Measurements from ENCODE around the gene RNASE11. TPM values are rescaled to one million over a fixed set of nuclear protein-coding genes. Genes with fewer than 3 reads are reported as not detected.
"Not testable (repeated sequence)": the region's sequence is repeated elsewhere in the genome, so short reads cannot be mapped to it uniquely, and the experiment has no call there.

The RNASE11 gene
- total RNA-seq, result not detected in 2 replicates

DNA sequence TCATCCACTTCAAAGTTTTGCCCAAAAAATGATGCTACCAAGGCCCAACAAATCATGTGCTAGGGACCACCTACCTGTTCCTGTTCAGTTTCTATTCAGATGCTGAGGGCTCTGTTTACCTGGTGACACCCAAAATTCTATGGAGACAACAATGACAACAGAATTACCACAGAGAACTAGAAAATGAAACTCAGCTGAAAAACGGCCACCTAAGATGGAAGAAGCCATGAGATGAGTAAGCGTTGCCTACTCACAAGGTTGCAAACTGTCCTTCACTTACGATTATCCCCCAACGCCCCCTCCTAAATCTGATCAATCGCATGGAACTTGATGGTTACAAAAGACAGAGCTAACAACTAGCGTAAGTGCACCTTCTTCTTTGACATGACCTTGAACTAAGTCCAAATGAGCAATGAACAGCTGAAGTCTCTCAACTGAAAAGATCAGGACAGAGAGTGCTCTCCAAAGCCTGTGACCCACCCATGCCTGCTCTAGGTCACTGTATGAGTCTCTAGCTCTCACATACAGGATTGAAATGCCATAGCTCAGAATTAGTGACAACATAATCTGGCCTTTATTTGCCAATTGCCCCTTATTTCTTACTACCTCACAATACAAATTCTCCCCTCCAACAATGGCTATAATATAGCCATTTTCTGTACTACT lies at the start of gene RNASE11:
TSS of gene RNASE11 (minus strand) at position 513 of the 666 bp plus-strand sequence.
- no peak for DNase-seq (ENCODE audit: low read depth)

- peak; percentile 59 for DNase-seq (ENCODE audit: low read depth)
These were observed 45.3 kb upstream of the RNASE11 start for GRCh38 chr14:20632831-20633691.

DNA sequence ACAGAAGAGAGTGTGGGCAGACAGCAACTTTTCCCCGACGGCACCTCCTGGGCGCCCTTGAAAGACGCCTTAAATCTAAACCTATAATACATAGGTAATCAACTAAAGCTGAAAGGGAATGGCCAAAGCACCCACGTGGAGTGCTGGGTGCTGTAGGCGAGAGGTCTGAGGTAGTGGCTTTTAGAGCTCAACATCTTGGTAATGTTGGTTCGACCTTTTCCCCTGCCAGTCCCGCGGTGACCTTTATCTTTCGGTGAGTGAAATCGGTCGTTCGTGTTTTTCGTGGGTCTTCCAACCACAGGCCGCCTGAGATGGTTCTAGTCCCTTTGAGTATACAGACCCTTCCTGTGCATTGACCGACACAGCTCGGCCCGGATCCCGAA lies 44.6 kb upstream of the RNASE11 start:
- no peak for DNase-seq (ENCODE audit: low read depth)

DNA sequence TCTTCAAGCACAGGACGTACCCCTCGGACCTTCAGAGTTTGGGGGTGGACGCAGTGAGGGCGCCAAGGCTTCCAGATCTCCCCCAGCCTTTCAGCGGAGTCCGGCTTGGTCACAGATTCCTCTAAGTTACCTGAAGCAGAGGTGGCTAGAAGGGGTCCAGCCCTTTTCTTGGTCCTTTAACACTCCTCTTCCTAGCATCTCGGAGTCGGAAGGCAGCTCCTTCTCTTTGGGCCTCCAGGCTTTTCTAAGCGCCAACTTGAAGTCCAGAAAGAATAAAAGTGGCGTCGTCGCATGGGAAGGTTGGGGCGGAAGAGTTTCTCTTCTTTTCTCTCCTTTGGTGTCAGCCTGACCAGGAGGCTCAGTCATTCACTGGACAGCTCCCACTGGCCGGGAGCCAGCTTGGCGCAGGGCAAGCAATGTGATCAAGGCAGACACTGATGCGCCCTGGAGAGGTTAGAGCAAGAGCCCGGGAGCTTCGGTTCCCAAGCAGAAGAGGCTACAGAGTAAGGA lies 44.1 kb upstream of the RNASE11 start:
- DNase-seq (ENCODE audit: low read depth), result peak; percentile 46

GRCh38 chr14:20631023-20631879 lies 43.5 kb upstream of the RNASE11 start:
- peak; percentile 42 for DNase-seq (ENCODE audit: low read depth)

GRCh38 chr14:20630340-20631022 lies 42.7 kb upstream of the RNASE11 start:
- peak; percentile 47 for DNase-seq (ENCODE audit: low read depth)

DNA sequence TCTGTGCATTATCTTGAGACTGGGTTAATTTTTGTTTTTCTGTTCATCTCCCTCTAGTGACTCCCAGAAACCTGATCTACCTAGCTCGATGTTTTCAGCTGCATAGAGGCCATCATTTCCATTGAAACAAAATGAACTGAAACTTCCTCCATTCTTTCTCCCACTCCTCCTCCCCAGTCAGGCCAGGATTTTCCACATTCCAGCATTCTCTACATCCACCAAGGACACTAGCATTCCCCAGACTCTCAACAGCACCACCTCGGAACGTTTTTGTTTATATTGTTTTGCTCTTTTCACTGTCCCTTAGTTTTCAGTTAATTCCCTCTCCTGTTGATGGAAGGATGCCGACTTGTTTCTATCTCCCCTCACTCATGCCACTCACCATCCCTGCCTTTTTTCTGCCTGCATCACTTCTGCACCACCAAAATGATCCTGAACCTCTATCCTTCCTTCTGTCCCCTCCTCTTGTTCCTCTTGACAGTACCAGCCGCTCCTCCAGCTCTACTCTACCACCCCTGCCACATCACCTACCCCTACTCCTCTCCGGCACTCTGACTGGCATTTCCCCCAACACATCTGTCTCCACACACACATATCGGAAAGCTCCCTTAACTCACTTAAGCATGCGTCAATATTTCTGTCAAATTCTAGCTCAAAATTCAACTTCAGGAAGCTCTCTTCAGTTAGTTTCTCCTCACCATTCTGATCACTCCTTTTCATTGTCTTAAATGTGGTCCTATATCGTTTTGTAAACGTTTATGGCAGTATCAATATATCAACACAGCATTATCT lies 40.5 kb upstream of the RNASE11 start:
- DNase-seq (ENCODE audit: low read depth), result no peak

GRCh38 chr14:20627346-20628027 lies 39.7 kb upstream of the RNASE11 start:
- DNase-seq (ENCODE audit: low read depth), result no peak

- DNase-seq (ENCODE audit: low read depth), result no peak
These were observed 38.5 kb upstream of the RNASE11 start for GRCh38 chr14:20626274-20626673.

DNA sequence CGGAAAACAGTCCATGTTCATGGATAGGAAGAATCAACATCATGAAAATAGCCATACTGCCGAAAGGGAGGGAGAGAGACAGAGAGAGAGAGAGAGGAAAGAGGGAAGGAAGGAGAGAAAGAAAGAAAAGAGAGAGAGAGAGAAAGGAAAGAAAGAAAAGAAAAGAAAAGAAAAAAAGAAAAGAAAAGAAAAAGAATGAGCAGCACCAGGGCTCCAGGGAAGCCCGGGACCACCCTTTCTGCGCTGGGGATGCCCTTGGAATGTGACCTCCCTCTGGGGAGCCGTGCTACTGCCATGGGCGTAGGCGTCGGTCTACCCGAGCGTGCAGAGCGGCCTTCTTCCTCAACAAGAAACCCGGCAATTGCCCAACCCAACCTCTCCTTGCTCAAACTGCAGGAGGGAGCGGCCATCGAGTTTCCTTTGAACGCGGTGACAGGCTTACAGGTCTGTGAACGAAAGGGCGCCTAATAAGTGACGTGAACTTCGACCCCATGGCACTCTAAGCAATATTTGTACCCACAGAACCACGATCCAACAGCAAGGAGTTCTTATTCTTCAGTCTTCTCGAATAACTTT lies 36.8 kb upstream of the RNASE11 start:
- peak; percentile 74 for DNase-seq (ENCODE audit: low read depth)

GRCh38 chr14:20623798-20624197 lies 36.0 kb upstream of the RNASE11 start:
- DNase-seq (ENCODE audit: low read depth), result no peak

- no peak for DNase-seq (ENCODE audit: low read depth)
These were observed 35.1 kb upstream of the RNASE11 start for GRCh38 chr14:20622816-20623291.

DNA sequence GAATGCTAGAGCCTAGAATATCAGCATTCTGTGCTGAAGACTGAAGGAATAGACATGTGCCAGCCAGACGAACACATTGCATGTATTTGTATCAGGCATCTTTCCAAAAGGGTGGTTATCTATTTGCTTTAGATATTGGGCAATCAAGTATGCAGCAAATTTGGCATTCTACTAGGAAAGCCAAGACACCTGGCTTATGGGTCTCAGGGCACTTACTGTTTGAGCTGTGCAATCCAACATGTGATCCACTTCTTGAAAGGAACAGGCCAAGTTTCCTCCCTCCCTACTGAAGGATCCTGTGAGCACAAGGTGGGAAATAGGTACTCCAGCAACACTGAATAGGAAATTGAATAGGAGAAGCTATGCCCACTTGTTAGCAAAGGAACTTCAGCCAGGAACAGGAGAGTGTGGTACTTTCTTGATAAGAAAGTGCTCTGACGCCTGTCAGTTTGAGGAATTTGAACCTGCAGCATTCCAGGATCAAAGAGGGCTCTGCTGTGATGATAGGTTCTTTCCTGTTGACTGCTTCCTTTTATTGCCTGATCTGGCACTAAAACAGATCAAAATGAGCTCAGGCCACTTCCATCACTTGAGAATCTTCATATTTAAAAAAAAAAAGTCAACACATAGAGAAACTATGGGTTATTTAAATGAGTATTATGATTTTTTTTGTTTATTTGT lies 33.1 kb upstream of the RNASE11 start:
- DNase-seq (ENCODE audit: low read depth), result no peak

GRCh38 chr14:20619688-20620087 lies 31.9 kb upstream of the RNASE11 start:
- DNase-seq (ENCODE audit: low read depth), result not testable (repeated sequence)

GRCh38 chr14:20618271-20618749 lies 30.5 kb upstream of the RNASE11 start:
- DNase-seq (ENCODE audit: low read depth), result peak; percentile 24

GRCh38 chr14:20617138-20618003 lies 29.6 kb upstream of the RNASE11 start:
- DNase-seq (ENCODE audit: low read depth), result no peak

- no peak for DNase-seq (ENCODE audit: low read depth)
These were observed 28.2 kb upstream of the RNASE11 start for GRCh38 chr14:20615996-20616395.

Data from renal cortical epithelial cell (primary cell).